Lower lobe of right lung (tissue), 2 donors: ENCODE measurements around the gene UST. TPM values are rescaled to one million over a fixed set of nuclear protein-coding genes. Genes with fewer than 3 reads are reported as not detected.

Experiments
- ATAC-seq, 2 donors: fragments of 200-7000 bp; cut with Tn5 transposase; one replicate each; pipeline ENCODE4 v1.9.1; 2020 to 2022; ENCODE audit warnings: mild to moderate bottlenecking in 2 of 2, moderate library complexity in 2 of 2
- DNase-seq: peaks from one replicate; pipeline ENCODE4 v3.0.0-alpha.2; 2020
- H3K27ac ChIP-seq: fragments of 200-600 bp; one replicate; pipeline ENCODE4 v1.8.0; 2022
- H3K27me3 ChIP-seq: fragments of 200-600 bp; one replicate; pipeline ENCODE4 v1.8.0; 2022; ENCODE audit warnings: low read depth
- H3K36me3 ChIP-seq: fragments of 200-600 bp; one replicate; pipeline ENCODE4 v1.8.0; 2022; ENCODE audit warnings: mild to moderate bottlenecking
- H3K4me1 ChIP-seq: fragments of 200-600 bp; one replicate; pipeline ENCODE4 v1.8.0; 2022
- H3K4me3 ChIP-seq: fragments of 200-600 bp; one replicate; pipeline ENCODE4 v1.8.0; 2022; ENCODE audit warnings: mild to moderate bottlenecking
- H3K9me3 ChIP-seq: fragments of 200-600 bp; one replicate; pipeline ENCODE4 v1.8.0; 2022
- intact Hi-C: fragments of 100-400 bp; cut with DNase I; formaldehyde crosslinking; loops from one replicate; pipeline ENCODE4 v1.11.0; 2022
- total RNA-seq: library from RNA; stranded (reverse); fragmentation: NEBNext Ultra II Directional; extraction: Animal tissue kit (Norgen Biotek cat#: 25700); gene quantifications from one replicate; pipeline ENCODE4 v1.2.1, GENCODE V29; 2021
- TF ChIP-seq, protein P1 (sequence below): fragments of 200-600 bp; IDR thresholded peaks from one replicate; pipeline ENCODE4 v1.8.0; 2022; ENCODE audit warnings: antibody characterized with exemption, mild to moderate bottlenecking
- donor health status: DM: no; HTN: yes; CAD: no; lungs with severe emphysema.

The UST gene
- total RNA-seq, 1 donor from 2014 or later = 11.8 TPM

DNA sequence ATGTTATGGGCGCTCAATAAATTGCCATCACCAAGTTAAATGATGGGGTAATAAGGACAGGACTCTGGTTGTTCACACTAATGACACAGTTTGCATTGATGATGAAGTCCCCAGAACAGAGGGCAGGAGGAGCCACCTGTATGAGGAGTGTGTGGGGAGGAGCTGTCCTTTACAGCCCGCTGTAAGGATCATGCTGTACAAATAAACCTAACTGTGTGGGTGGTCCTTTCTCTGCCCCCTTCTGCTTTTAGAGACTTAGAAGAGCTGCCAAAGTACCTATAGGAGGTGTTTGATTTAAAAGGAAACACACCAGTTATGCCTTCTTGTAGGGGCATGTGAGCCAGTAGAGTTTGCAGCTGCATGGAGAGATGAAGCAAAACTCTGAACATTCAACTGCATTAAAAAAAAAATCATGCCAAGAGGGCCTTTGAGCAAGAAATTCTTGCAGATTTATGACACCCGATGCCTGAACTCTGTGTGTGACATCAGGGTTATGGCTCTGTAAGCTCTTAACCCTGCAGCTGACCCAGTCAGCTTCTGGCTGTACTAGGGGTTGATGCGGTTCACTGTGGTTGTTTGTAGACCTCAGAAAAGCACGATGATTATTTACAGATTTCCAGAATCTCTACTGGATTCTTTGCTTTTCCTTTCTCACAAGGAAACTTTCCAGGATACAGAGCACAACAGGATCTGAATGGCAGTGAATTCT lies 67.4 kb downstream of the UST start:
- DNase-seq (no peak), ATAC-seq (no peak)
- TF ChIP-seq, protein P1, sequence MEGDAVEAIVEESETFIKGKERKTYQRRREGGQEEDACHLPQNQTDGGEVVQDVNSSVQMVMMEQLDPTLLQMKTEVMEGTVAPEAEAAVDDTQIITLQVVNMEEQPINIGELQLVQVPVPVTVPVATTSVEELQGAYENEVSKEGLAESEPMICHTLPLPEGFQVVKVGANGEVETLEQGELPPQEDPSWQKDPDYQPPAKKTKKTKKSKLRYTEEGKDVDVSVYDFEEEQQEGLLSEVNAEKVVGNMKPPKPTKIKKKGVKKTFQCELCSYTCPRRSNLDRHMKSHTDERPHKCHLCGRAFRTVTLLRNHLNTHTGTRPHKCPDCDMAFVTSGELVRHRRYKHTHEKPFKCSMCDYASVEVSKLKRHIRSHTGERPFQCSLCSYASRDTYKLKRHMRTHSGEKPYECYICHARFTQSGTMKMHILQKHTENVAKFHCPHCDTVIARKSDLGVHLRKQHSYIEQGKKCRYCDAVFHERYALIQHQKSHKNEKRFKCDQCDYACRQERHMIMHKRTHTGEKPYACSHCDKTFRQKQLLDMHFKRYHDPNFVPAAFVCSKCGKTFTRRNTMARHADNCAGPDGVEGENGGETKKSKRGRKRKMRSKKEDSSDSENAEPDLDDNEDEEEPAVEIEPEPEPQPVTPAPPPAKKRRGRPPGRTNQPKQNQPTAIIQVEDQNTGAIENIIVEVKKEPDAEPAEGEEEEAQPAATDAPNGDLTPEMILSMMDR = no peak
- no peak overlapping the region for H3K4me3 ChIP-seq
- no peak overlapping the region for H3K27ac ChIP-seq
- no peaks in the 10 kb centered on the region for H3K4me1 ChIP-seq
- intact Hi-C loops = no loop called here
- no peaks in the 10 kb centered on the region for H3K9me3 ChIP-seq
- H3K27me3 ChIP-seq = no peaks in the 10 kb centered on the region
- no peaks in the 10 kb centered on the region for H3K36me3 ChIP-seq

GRCh38 chr6:148814869-148815268 lies 68.0 kb downstream of the UST start:
- no peak overlapping the region for H3K27ac ChIP-seq
- intact Hi-C loops = no loop called here
- DNase-seq (no peak), ATAC-seq (no peak)
- H3K27me3 ChIP-seq = no peaks in the 10 kb centered on the region
- no peak overlapping the region for H3K4me3 ChIP-seq
- H3K4me1 ChIP-seq = no peaks in the 10 kb centered on the region
- H3K9me3 ChIP-seq = no peaks in the 10 kb centered on the region
- TF ChIP-seq, protein P1 = no peak
- H3K36me3 ChIP-seq = no peaks in the 10 kb centered on the region

DNA sequence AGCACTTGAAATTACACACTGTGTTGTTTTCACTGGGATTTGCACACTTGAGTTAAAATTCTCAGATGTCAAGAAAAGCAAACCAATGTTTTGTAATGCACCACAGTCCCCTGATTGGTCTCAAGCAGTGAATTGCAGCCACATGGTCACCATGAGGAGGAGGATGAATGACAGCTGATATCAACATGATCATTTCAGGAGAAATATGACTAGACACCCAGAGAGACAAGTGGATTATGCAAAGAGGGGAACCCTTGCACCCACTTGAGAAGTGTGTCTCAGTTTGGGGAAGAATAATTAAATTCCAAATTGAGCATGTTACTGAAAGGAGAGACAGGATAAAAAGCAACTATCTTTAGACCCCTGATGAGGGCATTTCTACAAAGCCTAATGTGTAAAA lies 69.3 kb downstream of the UST start:
- ATAC-seq (no peak), DNase-seq (no peak)
- TF ChIP-seq, protein P1 = no peak
- Histone ChIP-seq H3K27ac (no peak overlapping the region), H3K4me3 (no peak overlapping the region), H3K27me3 (no peaks in the 10 kb centered on the region), H3K36me3 (no peaks in the 10 kb centered on the region), H3K4me1 (no peaks in the 10 kb centered on the region), H3K9me3 (no peaks in the 10 kb centered on the region)
- intact Hi-C loops = no loop called here

DNA sequence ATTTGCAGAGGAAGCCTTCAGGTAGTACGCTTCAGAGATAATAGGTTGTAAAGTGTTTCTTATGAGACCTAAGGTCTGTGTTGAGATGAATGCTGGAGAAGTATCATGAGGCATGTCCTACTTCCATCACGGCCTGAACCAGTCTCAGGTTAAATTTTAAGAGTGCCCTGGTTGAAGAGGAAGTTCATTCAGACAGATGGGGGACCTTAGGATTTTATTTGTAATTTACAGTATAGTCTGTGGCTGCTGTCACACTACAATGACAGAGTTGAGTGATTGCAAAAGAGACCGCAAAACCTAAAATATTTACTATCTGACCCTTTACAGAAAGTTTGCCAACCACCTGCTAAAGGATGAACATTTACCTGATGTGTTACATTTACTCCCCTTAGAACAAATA lies 70.9 kb downstream of the UST start:
- H3K36me3 ChIP-seq = no peaks in the 10 kb centered on the region
- no peaks in the 10 kb centered on the region for H3K4me1 ChIP-seq
- H3K27me3 ChIP-seq = no peaks in the 10 kb centered on the region
- TF ChIP-seq, protein P1 = no peak
- intact Hi-C loops = no loop called here
- DNase-seq = no peak
- H3K27ac ChIP-seq = no peak overlapping the region
- no peak overlapping the region for H3K4me3 ChIP-seq
- no peaks in the 10 kb centered on the region for H3K9me3 ChIP-seq
- ATAC-seq = no peak

DNA sequence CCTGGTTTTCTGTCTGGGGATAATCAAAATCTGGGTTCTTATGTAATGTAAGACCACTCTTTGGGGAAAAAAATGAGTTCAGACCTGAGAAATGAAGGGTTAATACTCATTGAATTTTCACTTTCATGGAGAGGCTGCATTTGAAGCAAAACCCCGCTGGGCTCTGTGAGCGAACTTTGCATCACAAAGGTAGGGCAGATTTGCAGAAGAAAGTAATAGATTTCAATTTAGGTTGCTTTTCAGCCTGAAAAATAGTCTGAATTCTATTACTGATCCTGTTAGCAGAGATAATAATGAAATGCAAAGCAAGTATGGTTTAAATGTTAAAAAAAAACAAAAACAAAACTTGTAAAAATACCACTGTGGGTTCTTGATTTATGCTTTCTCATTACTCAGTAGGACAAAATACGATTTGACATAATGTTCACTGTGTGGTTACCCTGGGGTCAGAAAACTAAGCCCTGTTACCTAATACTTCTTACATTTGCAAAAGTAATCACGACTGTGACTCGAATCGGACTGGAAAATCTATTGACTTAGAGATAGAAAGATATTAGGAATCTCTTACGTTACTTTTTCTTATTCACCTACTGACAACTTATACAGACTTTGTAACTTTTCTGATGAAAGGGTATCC lies 72.2 kb downstream of the UST start:
- no peaks in the 10 kb centered on the region for H3K9me3 ChIP-seq
- H3K27me3 ChIP-seq = no peaks in the 10 kb centered on the region
- intact Hi-C loops = no loop called here
- DNase-seq (no peak), ATAC-seq (no peak)
- no peaks in the 10 kb centered on the region for H3K36me3 ChIP-seq
- H3K27ac ChIP-seq = no peak overlapping the region
- TF ChIP-seq, protein P1 = no peak
- H3K4me1 ChIP-seq = no peaks in the 10 kb centered on the region
- H3K4me3 ChIP-seq = no peak overlapping the region
